A549 (cell line): ENCODE data around the gene REC8. TPM values are rescaled to one million over a fixed set of nuclear protein-coding genes. Genes with fewer than 3 reads are reported as not detected.
A peak's percentile ranks its signal among the peaks of the same experiment; 100 is the strongest.

ENCODE experiments used
- ATAC-seq, 2 experiments: fragments of 200-7000 bp in 1 of 2; fragments of >200 bp in 1 of 2; cut with Nextera tagmentation in 1 of 2; cut with Tn5 transposase in 1 of 2; 3 replicates each; pipeline versions ENCODE4 v1.8.0 to v1.9.1; 2018 to 2020; ENCODE audit warnings: mild to moderate bottlenecking in 1 of 2, moderate library complexity in 1 of 2
- CTCF ChIA-PET: fragments of 300-600 bp; sonication (Branson Sonifier 250); formaldehyde crosslinking; extraction: SDS; loops from one replicate; lab custom pipeline; 2021; ENCODE audit warnings: antibody characterized with exemption, inconsistent platforms; lab: Yijun Ruan, JAX
- POLR2A ChIA-PET: fragments of 350-600 bp; formaldehyde crosslinking; extraction: SDS; loops from one replicate; lab custom pipeline; 2021; ENCODE audit warnings: antibody characterized with exemption, inconsistent platforms; lab: Yijun Ruan, JAX
- DNase-seq, 2 experiments: peaks; one replicate each; pipeline versions ENCODE4 v3.0.0 to v3.0.0-alpha.2; 2011 to 2016; ENCODE audit warnings: low read depth in 1 of 2, low spot score in 1 of 2
- FAIRE-seq: peaks from 2 replicates; lab custom pipeline; 2011; peaks lifted over from hg19 to GRCh38; lab: Jason Lieb, UNC
- H3K27ac ChIP-seq, 2 experiments: fragments of >200 bp; sonication (Bioruptor Twin); formaldehyde crosslinking; 3 replicates each; pipeline ENCODE4 v1.5.1; 2016 to 2017
- H3K4me1 ChIP-seq: fragments of >200 bp; sonication (Bioruptor Twin); formaldehyde crosslinking; 3 replicates; pipeline ENCODE4 v1.6.1; 2016
- H3K4me2 ChIP-seq: fragments of >200 bp; sonication (Bioruptor Twin); formaldehyde crosslinking; 3 replicates; pipeline ENCODE4 v1.6.1; 2016
- H3K4me3 ChIP-seq: fragments of >200 bp; sonication (Bioruptor Twin); formaldehyde crosslinking; 3 replicates; pipeline ENCODE4 v1.5.1; 2016
- H3K9me3 ChIP-seq: fragments of >200 bp; sonication (Bioruptor Twin); formaldehyde crosslinking; 3 replicates; pipeline ENCODE4 v1.6.1; 2016
- CHD2 ChIP-seq: fragments of 150-350 bp; IDR thresholded peaks from 2 replicates; pipeline ENCODE4 v1.6.1; 2014; ENCODE audit warnings: low read length; ENCODE audit not compliant: partially characterized antibody
- CTCF ChIP-seq: fragments of >200 bp; sonication (Bioruptor Twin); formaldehyde crosslinking; IDR thresholded peaks from 3 replicates; pipeline ENCODE4 v1.5.1; 2016
- EHMT2 ChIP-seq: fragments of 200-600 bp; sonication (generic); IDR thresholded peaks from 2 replicates; pipeline ENCODE4 v1.6.1; 2016; ENCODE audit warnings: antibody characterized with exemption, low read depth, mild to moderate bottlenecking, moderate library complexity
- FOSB ChIP-seq: fragments of 250-450 bp; sonication (Bioruptor Pico); IDR thresholded peaks from 2 replicates; pipeline ENCODE4 v1.5.0; 2020; ENCODE audit warnings: mild to moderate bottlenecking, moderate library complexity
- HOXA7 ChIP-seq: fragments of 250-450 bp; sonication (Bioruptor Pico); IDR thresholded peaks from 2 replicates; pipeline ENCODE4 v1.5.0; 2020; ENCODE audit warnings: mild to moderate bottlenecking, moderate library complexity
- HOXB13 ChIP-seq: fragments of 250-450 bp; sonication (Bioruptor Pico); IDR thresholded peaks from 2 replicates; pipeline ENCODE4 v1.5.0; 2020; ENCODE audit warnings: low read depth, mild to moderate bottlenecking, moderate library complexity
- HOXB5 ChIP-seq: fragments of 250-450 bp; sonication (Bioruptor Pico); IDR thresholded peaks from 2 replicates; pipeline ENCODE4 v1.5.0; 2020; ENCODE audit warnings: mild to moderate bottlenecking, moderate library complexity
- JUN ChIP-seq, 2 experiments: fragments of >200 bp; sonication (Bioruptor Twin); formaldehyde crosslinking; IDR thresholded peaks; 2 replicates in 1 of 2; 3 replicates in 1 of 2; pipeline ENCODE4 v1.6.1; 2016 to 2017
- JUNB ChIP-seq: fragments of >200 bp; sonication (Bioruptor Twin); formaldehyde crosslinking; IDR thresholded peaks from 2 replicates; pipeline ENCODE4 v1.6.1; 2016
- KDM5A ChIP-seq: fragments of 200-600 bp; sonication (generic); IDR thresholded peaks from 2 replicates; pipeline ENCODE4 v1.6.1; 2016; ENCODE audit warnings: antibody characterized with exemption, mild to moderate bottlenecking
- MYC ChIP-seq: IDR thresholded peaks from 2 replicates; pipeline ENCODE4 v1.6.1; 2012; ENCODE audit warnings: mild to moderate bottlenecking, inconsistent platforms, low read length, improper control_type of control experiment, borderline replicate concordance
- NFE2L2 ChIP-seq: fragments of 150-350 bp; conservative IDR thresholded peaks from 2 replicates; pipeline ENCODE4 v1.6.1; 2014; ENCODE audit warnings: low read length
- PHF8 ChIP-seq: fragments of 200-600 bp; sonication (generic); IDR thresholded peaks from 2 replicates; pipeline ENCODE4 v1.6.1; 2016; ENCODE audit warnings: low read depth, mild to moderate bottlenecking, antibody characterized with exemption, moderate library complexity, borderline replicate concordance
- POLR2A ChIP-seq: IDR thresholded peaks from 2 replicates; pipeline ENCODE4 v1.6.1; 2012; ENCODE audit warnings: mild to moderate bottlenecking, low read length
- RAD21 ChIP-seq, 2 experiments: fragments of >200 bp in 1 of 2; sonication (Bioruptor Twin) in 1 of 2; formaldehyde crosslinking in 1 of 2; IDR thresholded peaks in 1 of 2; conservative IDR thresholded peaks in 1 of 2; 2 replicates in 1 of 2; 3 replicates in 1 of 2; pipeline ENCODE4 v1.6.1; 2012 to 2018; ENCODE audit warnings: inconsistent platforms in 1 of 2
- REST ChIP-seq: fragments of 200-600 bp; sonication (generic); IDR thresholded peaks from 2 replicates; pipeline ENCODE4 v1.6.1; 2016; ENCODE audit warnings: antibody characterized with exemption, mild to moderate bottlenecking, moderate library complexity
- TP53 ChIP-seq: fragments of 250-450 bp; sonication (Bioruptor Pico); IDR thresholded peaks from 2 replicates; pipeline ENCODE4 v1.5.0; 2021; ENCODE audit warnings: mild to moderate bottlenecking, moderate library complexity
- ZC3H11A ChIP-seq: fragments of 450-650 bp; IDR thresholded peaks from 2 replicates; pipeline ENCODE4 v1.6.1; 2014; ENCODE audit warnings: antibody characterized with exemption, mild to moderate bottlenecking
- ZNF302 ChIP-seq: fragments of 250-450 bp; sonication (Bioruptor Pico); IDR thresholded peaks from 2 replicates; pipeline ENCODE4 v1.9.0; 2021; ENCODE audit warnings: inconsistent platforms, mild to moderate bottlenecking, moderate library complexity
- ZSCAN20 ChIP-seq: fragments of 250-450 bp; sonication (Bioruptor Pico); IDR thresholded peaks from 2 replicates; pipeline ENCODE4 v1.8.0; 2022; ENCODE audit warnings: mild to moderate bottlenecking, moderate library complexity
- WGBS: methylation state at CpG from one replicate; pipeline ENCODE4 v1.1.6; 2017; ENCODE audit errors: missing lambda C conversion rate; 5-methylcytosine and 5-hydroxymethylcytosine counted together
- polyA plus RNA-seq, 4 experiments: library from polyadenylated mRNA; depleted of rRNA in 3 of 4; stranded (reverse); fragments of >200 nt; fragmentation: RNase III in 1 of 4; extraction: RNeasy Plus Mini Kit Qiagen cat#74134 plus additional on column Dnase treatment in 1 of 4; gene quantifications; 2 replicates in 3 of 4; 3 replicates in 1 of 4; pipeline ENCODE4 v1.2.3, GENCODE V29; 2011 to 2017

Gene REC8
- polyA plus RNA-seq, 2 of the 4 experiments (the other 2 are of a cell fraction): 1.9 to 4.2 TPM

- TF ChIP-seq ZNF302 (CRISPR knock-in tag): no peak
Observed at GRCh38 chr14:24132976-24133375, 38.9 kb upstream of the REC8 start (continued).

- POLR2A ChIA-PET: interaction anchor here (1.7 to 5.2 kb wide), 2 partner anchors 8 to 19 kb away, joined by 4 to 48 read pairs; partner anchors contain the start of genes DCAF11, EMC9 and NRL
- H3K4me1 ChIP-seq: peaks cover 20% of the 10 kb centered on the region; the same call in 2 of the 3 replicates
- CTCF ChIA-PET: interaction anchor here (0.6 to 2.4 kb wide), 9 partner anchors 14 to 575 kb away, joined by 3 to 13 read pairs (median 4); partner anchors contain the start of gene IRF9
Observed at GRCh38 chr14:24133735-24134134, 38.1 kb upstream of the REC8 start.

GRCh38 chr14:24135584-24135833 lies 36.4 kb upstream of the REC8 start:
- POLR2A ChIA-PET: interaction anchor here (1.0 to 5.2 kb wide), 10 partner anchors 9 to 135 kb away, joined by 3 to 48 read pairs (median 6); partner anchors contain the start of genes CHMP4A, DCAF11, IRF9 and NRL

More at GRCh38 chr14:24133735-24134134, 38.1 kb upstream of the REC8 start:
- Histone ChIP-seq H3K9me3 (no peaks in the 10 kb centered on the region), H3K4me2 (no peak overlapping the region), H3K27ac (no peak overlapping the region), H3K4me3 (no peak overlapping the region)
- no peak for TF ChIP-seq RAD21 (conservative IDR thresholded peaks at IDR 0.05 in 1 of 2, IDR thresholded peaks at IDR 0.05 in 1 of 2)
- no peak for TF ChIP-seq HOXB5 (CRISPR knock-in tag)
- no peak for TF ChIP-seq CTCF
- TF ChIP-seq POLR2A: no peak
- TF ChIP-seq HOXB13: no peak
- TF ChIP-seq MYC: no peak
- TF ChIP-seq JUNB: no peak
- no peak for TF ChIP-seq TP53 (CRISPR knock-in tag)
- no peak for TF ChIP-seq KDM5A
- WGBS: 92% methylated on average over 1 of the region's 1 CpG
- ATAC-seq (no peak), DNase-seq (no peak), FAIRE-seq (no peak)

GRCh38 chr14:24135834-24136683 lies 35.8 kb upstream of the REC8 start, which contains the start of gene PSME1:
Gene PSME1, plus strand, starts transcription at chr14:24136194. Its CDS starts 69 bp downstream, at chr14:24136263.
- Histone ChIP-seq H3K27ac (peak within 1 kb of the TSS; percentile 96 to 98), H3K4me2 (peak within 1 kb of the TSS; percentile 98), H3K9me3 (no peaks in the 10 kb centered on the region), H3K4me3 (peak within 1 kb of the TSS; percentile 88), H3K4me1 (peaks cover 32% of the 10 kb centered on the region)
- 0% methylated on average over 7 of the region's 75 CpGs for WGBS
- ATAC-seq (peak; percentile 82 to 92), FAIRE-seq (no peak), DNase-seq (peak; percentile 81 to 86)
- TF ChIP-seq REST (peak; percentile 47; the same call in 1 of the 2 replicates), ZNF302 (CRISPR knock-in tag) (no peak), CHD2 (peak; percentile 45), POLR2A (peak; percentile 41), ZC3H11A (no peak), JUN (IDR thresholded peaks at IDR 0.05) (peak in 1 of 2 experiments; percentile 49; a peak in 2 of 5 replicates), PHF8 (peak; percentile 51)
- POLR2A ChIA-PET: interaction anchor here (0.6 to 5.2 kb wide), 11 partner anchors 9 to 357 kb away, joined by 3 to 48 read pairs (median 6); partner anchors contain the start of genes CHMP4A, DCAF11, IRF9 and NRL
- CTCF ChIA-PET: interaction anchor here (0.5 to 5.4 kb wide), 14 partner anchors 8 to 82 kb away, joined by 3 to 47 read pairs (median 4); partner anchors contain the start of genes IRF9 and RNF31

More at GRCh38 chr14:24135584-24135833, 36.4 kb upstream of the REC8 start:
- ATAC-seq (no peak; a peak in 1 of 6 replicates), FAIRE-seq (no peak), DNase-seq (no peak)
- peak overlapping the region; percentile 96 to 98 for H3K27ac ChIP-seq
- TF ChIP-seq PHF8 (peak; percentile 11; the same call in 1 of the 2 replicates), EHMT2 (no peak), NFE2L2 (no peak), ZSCAN20 (CRISPR knock-in tag) (no peak), FOSB (CRISPR knock-in tag) (no peak), HOXA7 (CRISPR knock-in tag) (no peak)
- WGBS: 22% methylated on average over 9 of the region's 9 CpGs
- CTCF ChIA-PET: interaction anchor here (0.5 to 5.4 kb wide), 13 partner anchors 9 to 82 kb away, joined by 3 to 47 read pairs (median 4); partner anchors contain the start of genes IRF9 and RNF31
- no peaks in the 10 kb centered on the region for H3K9me3 ChIP-seq
- H3K4me3 ChIP-seq: peak overlapping the region; percentile 88
- peak overlapping the region; percentile 98 for H3K4me2 ChIP-seq
- peaks cover 32% of the 10 kb centered on the region for H3K4me1 ChIP-seq
